WTC11 (cell line): Measurements from ENCODE around the gene NPDC1. TPM values are rescaled to one million over a fixed set of nuclear protein-coding genes. Genes with fewer than 3 reads are reported as not detected.
A peak's percentile ranks its signal among the peaks of the same experiment; 100 is the strongest.

Experiments
- ATAC-seq: fragments of 200-7000 bp; cut with Tn5 transposase; 2 replicates; pipeline ENCODE4 v1.10.0; 2021; ENCODE audit warnings: mild to moderate bottlenecking, moderate library complexity
- CTCF ChIA-PET: fragments of 300-600 bp; sonication (Branson Sonifier 250); formaldehyde crosslinking; loops from one replicate; lab custom pipeline; 2021; ENCODE audit warnings: antibody characterized with exemption; lab: Charles Lee
- POLR2A ChIA-PET: fragments of 350-600 bp; sonication (Branson Sonifier 250); formaldehyde crosslinking; loops from one replicate; lab custom pipeline; 2021; ENCODE audit warnings: antibody characterized with exemption; lab: Charles Lee
- DNase-seq: peaks from one replicate; pipeline ENCODE4 v3.0.0; 2021; ENCODE audit warnings: low spot score
- H3K27ac Mint-ChIP-seq: 2 replicates; pipeline ENCODE4 v1.8.0; 2021; ENCODE audit warnings: mixed read lengths
- H3K27me3 Mint-ChIP-seq: 2 replicates; pipeline ENCODE4 v1.8.0; 2021; ENCODE audit warnings: low read depth, mild to moderate bottlenecking, moderate library complexity, mixed read lengths
- H3K36me3 Mint-ChIP-seq: 2 replicates; pipeline ENCODE4 v1.8.0; 2021; ENCODE audit warnings: mixed read lengths
- H3K4me1 Mint-ChIP-seq: 2 replicates; pipeline ENCODE4 v1.8.0; 2022; ENCODE audit warnings: mixed read lengths
- H3K4me3 Mint-ChIP-seq: 2 replicates; pipeline ENCODE4 v1.8.0; 2021; ENCODE audit warnings: mild to moderate bottlenecking, moderate library complexity, mixed read lengths
- H3K9me3 Mint-ChIP-seq: 2 replicates; pipeline ENCODE4 v1.8.0; 2021; ENCODE audit warnings: mixed read lengths
- ETV6 ChIP-seq: sonication (generic); formaldehyde crosslinking; IDR thresholded peaks from 2 replicates; pipeline ENCODE4 v1.8.1; 2022; ENCODE audit warnings: mild to moderate bottlenecking, missing genetic modification reagents
- IRF2 ChIP-seq: sonication (generic); formaldehyde crosslinking; IDR thresholded peaks from 2 replicates; pipeline ENCODE4 v1.8.0; 2022; ENCODE audit warnings: low read depth, missing genetic modification reagents, borderline replicate concordance
- MYBL2 ChIP-seq: sonication (generic); formaldehyde crosslinking; IDR thresholded peaks from 2 replicates; pipeline ENCODE4 v1.8.1; 2023; ENCODE audit warnings: mild to moderate bottlenecking, moderate library complexity, missing genetic modification reagents
- NR2C2 ChIP-seq: sonication (generic); formaldehyde crosslinking; IDR thresholded peaks from 2 replicates; pipeline ENCODE4 v1.8.0; 2022; ENCODE audit warnings: mild to moderate bottlenecking, missing genetic modification reagents
- NR3C1 ChIP-seq: sonication (generic); formaldehyde crosslinking; conservative IDR thresholded peaks from 2 replicates; pipeline ENCODE4 v1.8.1; 2023; ENCODE audit warnings: low read depth, mild to moderate bottlenecking, missing genetic modification reagents
- TCF7 ChIP-seq: sonication (generic); formaldehyde crosslinking; IDR thresholded peaks from 2 replicates; pipeline ENCODE4 v1.8.0; 2022; ENCODE audit warnings: mild to moderate bottlenecking, low read depth, missing genetic modification reagents, moderate library complexity
- ZNF232 ChIP-seq: sonication (generic); formaldehyde crosslinking; IDR thresholded peaks from 2 replicates; pipeline ENCODE4 v1.8.0; 2022; ENCODE audit warnings: mild to moderate bottlenecking, missing genetic modification reagents
- ZNF423 ChIP-seq: fragments of 250-450 bp; sonication (Bioruptor Pico); IDR thresholded peaks from 2 replicates; pipeline ENCODE4 v2.1.2; 2022; ENCODE audit warnings: mild to moderate bottlenecking, moderate library complexity
- total RNA-seq: library from RNA; stranded (reverse); gene quantifications from 3 replicates; pipeline ENCODE4 v1.2.3, GENCODE V29; 2021
- TF ChIP-seq, protein P1 (sequence below): fragments of 250-450 bp; sonication (Bioruptor Pico); IDR thresholded peaks from 2 replicates; pipeline ENCODE4 v1.9.0; 2021; ENCODE audit warnings: mild to moderate bottlenecking
- TF ChIP-seq, protein P2 (sequence below): sonication (generic); formaldehyde crosslinking; IDR thresholded peaks from 2 replicates; pipeline ENCODE4 v1.8.1; 2023; ENCODE audit warnings: mild to moderate bottlenecking, missing genetic modification reagents, borderline replicate concordance
- TF ChIP-seq, protein P3 (sequence below): sonication (generic); formaldehyde crosslinking; IDR thresholded peaks from 2 replicates; pipeline ENCODE4 v1.8.1; 2022; ENCODE audit warnings: missing genetic modification reagents, borderline replicate concordance
- TF ChIP-seq, protein P4 (sequence below): sonication (generic); formaldehyde crosslinking; IDR thresholded peaks from 2 replicates; pipeline ENCODE4 v1.8.0; 2022; ENCODE audit warnings: mild to moderate bottlenecking, missing genetic modification reagents
- TF ChIP-seq, protein P5 (sequence below): fragments of 250-450 bp; sonication (Bioruptor Pico); IDR thresholded peaks from 2 replicates; pipeline ENCODE4 v1.9.0; 2021; ENCODE audit warnings: mild to moderate bottlenecking
- TF ChIP-seq, protein P6 (sequence below): sonication (generic); formaldehyde crosslinking; IDR thresholded peaks from 2 replicates; pipeline ENCODE4 v1.8.1; 2023; ENCODE audit warnings: mild to moderate bottlenecking, missing genetic modification reagents, moderate library complexity
- TF ChIP-seq, protein P7 (sequence below): sonication (generic); formaldehyde crosslinking; IDR thresholded peaks from 2 replicates; pipeline ENCODE4 v1.8.0; 2022; ENCODE audit warnings: missing genetic modification reagents
- TF ChIP-seq, protein P8 (sequence below): fragments of 200-600 bp; IDR thresholded peaks from 2 replicates; pipeline ENCODE4 v1.8.0; 2022; ENCODE audit warnings: antibody characterized with exemption

The NPDC1 gene
- total RNA-seq, 1 experiment from 2014 or later, result 64.3 TPM

DNA sequence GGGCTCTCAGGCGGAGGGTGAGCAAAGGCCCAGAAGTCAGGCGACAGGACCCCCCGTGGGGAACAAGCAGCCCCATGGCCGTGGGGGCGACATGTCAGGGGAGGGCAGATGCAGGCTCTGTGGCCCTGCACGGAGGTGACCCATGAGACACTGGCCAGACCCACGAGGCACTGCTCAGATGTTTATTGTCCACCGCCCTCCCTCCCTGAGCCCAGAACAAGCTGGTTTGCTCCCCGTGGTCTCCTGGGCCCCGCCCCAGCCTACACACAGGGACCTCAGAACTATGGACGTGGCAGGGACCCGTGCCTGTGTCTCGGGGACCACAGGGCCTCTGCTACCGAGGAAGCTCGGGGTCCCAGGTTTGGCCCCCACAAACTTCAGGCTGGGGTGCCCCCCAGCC, 16.0 kb downstream of the NPDC1 start:
- Mint-ChIP-seq H3K36me3 (no peaks in the 10 kb centered on the region), H3K27ac (no peak overlapping the region), H3K27me3 (peaks cover 17% of the 10 kb centered on the region), H3K4me1 (0 out of 2 replicates have a peak, but pooled peaks cover 2% of the 10 kb centered on the region), H3K4me3 (no peak overlapping the region), H3K9me3 (no peaks in the 10 kb centered on the region)
- ChIA-PET CTCF (interaction anchor here (0.6 to 4.1 kb wide), 91 partner anchors 9 to 429 kb away, joined by 3 to 58 read pairs (median 7); partner anchors contain the start of genes AJM1, CCDC183, CLIC3 and CYSRT1), POLR2A (no interaction called here)
- no peak for ATAC-seq
- TF ChIP-seq, protein P1, sequence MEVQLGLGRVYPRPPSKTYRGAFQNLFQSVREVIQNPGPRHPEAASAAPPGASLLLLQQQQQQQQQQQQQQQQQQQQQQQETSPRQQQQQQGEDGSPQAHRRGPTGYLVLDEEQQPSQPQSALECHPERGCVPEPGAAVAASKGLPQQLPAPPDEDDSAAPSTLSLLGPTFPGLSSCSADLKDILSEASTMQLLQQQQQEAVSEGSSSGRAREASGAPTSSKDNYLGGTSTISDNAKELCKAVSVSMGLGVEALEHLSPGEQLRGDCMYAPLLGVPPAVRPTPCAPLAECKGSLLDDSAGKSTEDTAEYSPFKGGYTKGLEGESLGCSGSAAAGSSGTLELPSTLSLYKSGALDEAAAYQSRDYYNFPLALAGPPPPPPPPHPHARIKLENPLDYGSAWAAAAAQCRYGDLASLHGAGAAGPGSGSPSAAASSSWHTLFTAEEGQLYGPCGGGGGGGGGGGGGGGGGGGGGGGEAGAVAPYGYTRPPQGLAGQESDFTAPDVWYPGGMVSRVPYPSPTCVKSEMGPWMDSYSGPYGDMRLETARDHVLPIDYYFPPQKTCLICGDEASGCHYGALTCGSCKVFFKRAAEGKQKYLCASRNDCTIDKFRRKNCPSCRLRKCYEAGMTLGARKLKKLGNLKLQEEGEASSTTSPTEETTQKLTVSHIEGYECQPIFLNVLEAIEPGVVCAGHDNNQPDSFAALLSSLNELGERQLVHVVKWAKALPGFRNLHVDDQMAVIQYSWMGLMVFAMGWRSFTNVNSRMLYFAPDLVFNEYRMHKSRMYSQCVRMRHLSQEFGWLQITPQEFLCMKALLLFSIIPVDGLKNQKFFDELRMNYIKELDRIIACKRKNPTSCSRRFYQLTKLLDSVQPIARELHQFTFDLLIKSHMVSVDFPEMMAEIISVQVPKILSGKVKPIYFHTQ (CRISPR knock-in tag), result no peak
- TF ChIP-seq, protein P2, sequence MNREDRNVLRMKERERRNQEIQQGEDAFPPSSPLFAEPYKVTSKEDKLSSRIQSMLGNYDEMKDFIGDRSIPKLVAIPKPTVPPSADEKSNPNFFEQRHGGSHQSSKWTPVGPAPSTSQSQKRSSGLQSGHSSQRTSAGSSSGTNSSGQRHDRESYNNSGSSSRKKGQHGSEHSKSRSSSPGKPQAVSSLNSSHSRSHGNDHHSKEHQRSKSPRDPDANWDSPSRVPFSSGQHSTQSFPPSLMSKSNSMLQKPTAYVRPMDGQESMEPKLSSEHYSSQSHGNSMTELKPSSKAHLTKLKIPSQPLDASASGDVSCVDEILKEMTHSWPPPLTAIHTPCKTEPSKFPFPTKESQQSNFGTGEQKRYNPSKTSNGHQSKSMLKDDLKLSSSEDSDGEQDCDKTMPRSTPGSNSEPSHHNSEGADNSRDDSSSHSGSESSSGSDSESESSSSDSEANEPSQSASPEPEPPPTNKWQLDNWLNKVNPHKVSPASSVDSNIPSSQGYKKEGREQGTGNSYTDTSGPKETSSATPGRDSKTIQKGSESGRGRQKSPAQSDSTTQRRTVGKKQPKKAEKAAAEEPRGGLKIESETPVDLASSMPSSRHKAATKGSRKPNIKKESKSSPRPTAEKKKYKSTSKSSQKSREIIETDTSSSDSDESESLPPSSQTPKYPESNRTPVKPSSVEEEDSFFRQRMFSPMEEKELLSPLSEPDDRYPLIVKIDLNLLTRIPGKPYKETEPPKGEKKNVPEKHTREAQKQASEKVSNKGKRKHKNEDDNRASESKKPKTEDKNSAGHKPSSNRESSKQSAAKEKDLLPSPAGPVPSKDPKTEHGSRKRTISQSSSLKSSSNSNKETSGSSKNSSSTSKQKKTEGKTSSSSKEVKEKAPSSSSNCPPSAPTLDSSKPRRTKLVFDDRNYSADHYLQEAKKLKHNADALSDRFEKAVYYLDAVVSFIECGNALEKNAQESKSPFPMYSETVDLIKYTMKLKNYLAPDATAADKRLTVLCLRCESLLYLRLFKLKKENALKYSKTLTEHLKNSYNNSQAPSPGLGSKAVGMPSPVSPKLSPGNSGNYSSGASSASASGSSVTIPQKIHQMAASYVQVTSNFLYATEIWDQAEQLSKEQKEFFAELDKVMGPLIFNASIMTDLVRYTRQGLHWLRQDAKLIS, result no peak
- TF ChIP-seq, protein P3, sequence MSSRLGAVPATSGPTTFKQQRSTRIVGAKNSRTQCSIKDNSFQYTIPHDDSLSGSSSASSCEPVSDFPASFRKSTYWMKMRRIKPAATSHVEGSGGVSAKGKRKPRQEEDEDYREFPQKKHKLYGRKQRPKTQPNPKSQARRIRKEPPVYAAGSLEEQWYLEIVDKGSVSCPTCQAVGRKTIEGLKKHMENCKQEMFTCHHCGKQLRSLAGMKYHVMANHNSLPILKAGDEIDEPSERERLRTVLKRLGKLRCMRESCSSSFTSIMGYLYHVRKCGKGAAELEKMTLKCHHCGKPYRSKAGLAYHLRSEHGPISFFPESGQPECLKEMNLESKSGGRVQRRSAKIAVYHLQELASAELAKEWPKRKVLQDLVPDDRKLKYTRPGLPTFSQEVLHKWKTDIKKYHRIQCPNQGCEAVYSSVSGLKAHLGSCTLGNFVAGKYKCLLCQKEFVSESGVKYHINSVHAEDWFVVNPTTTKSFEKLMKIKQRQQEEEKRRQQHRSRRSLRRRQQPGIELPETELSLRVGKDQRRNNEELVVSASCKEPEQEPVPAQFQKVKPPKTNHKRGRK, result no peak
- TF ChIP-seq MYBL2 (no peak), IRF2 (CRISPR knock-in tag) (no peak), ZNF232 (CRISPR knock-in tag) (no peak)
- TF ChIP-seq, protein P4, sequence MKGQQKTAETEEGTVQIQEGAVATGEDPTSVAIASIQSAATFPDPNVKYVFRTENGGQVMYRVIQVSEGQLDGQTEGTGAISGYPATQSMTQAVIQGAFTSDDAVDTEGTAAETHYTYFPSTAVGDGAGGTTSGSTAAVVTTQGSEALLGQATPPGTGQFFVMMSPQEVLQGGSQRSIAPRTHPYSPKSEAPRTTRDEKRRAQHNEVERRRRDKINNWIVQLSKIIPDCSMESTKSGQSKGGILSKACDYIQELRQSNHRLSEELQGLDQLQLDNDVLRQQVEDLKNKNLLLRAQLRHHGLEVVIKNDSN (CRISPR knock-in tag), result no peak
- TF ChIP-seq, protein P5, sequence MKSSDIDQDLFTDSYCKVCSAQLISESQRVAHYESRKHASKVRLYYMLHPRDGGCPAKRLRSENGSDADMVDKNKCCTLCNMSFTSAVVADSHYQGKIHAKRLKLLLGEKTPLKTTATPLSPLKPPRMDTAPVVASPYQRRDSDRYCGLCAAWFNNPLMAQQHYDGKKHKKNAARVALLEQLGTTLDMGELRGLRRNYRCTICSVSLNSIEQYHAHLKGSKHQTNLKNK (CRISPR knock-in tag), result no peak
- DNase-seq, result no peak

DNA sequence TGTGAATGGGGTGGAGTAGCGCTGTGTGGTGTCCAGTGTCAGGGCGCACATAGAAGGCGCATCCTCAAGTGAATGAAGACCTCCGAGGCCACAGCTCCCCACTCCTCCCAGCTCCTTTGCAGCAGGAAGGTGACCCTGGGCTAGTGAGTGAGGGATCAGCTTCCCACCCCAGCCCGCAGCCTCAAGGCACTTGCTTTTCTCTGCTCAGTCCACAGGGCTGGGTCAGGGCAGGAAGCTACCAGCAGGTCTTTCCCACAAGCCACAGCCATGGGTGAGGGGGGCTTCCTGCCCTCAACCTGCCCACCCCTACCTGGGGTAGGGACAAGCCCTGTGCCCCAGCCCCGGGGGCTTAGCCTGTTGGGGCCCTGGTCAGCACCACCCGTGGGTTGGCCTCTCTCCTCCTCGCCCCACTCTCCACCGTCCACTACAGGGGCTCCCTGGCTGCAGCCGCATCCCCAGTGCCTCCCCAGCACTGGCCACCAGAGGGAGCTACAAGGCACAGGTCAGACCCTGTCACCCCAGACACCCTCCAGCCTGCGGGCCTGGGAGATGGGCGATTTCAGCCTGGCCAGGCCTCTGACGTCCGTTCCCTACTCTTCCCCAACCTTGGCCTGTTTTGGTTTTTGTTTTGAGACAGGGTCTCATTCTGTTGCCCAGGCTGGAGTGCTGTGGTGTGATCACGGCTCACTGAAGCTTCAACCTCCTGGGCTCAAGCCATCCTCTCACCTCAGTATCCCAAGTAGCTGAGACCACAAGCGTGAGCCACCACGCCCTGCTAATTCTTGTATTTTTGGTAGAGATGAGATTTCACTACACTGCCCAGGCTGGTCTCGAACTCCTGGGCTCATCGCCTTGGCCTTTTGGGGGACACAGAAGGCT, 16.7 kb downstream of the NPDC1 start:
- H3K27me3 Mint-ChIP-seq, result peaks cover 17% of the 10 kb centered on the region
- ChIA-PET CTCF (interaction anchor here (0.6 to 4.1 kb wide), 98 partner anchors 9 to 430 kb away, joined by 3 to 58 read pairs (median 6); partner anchors contain the start of genes AJM1, CCDC183, CLIC3 and CYSRT1), POLR2A (interaction anchor here (1.6 kb wide), 1 partner anchor 194 kb away, joined by 3 read pairs; no protein-coding TSS in a partner anchor)
- peak overlapping the region; percentile 58 for H3K4me3 Mint-ChIP-seq
- H3K9me3 Mint-ChIP-seq, result no peaks in the 10 kb centered on the region
- H3K36me3 Mint-ChIP-seq, result no peaks in the 10 kb centered on the region
- DNase-seq, result peak; percentile 95
- ATAC-seq, result peak; percentile 74
- H3K27ac Mint-ChIP-seq, result no peak overlapping the region; the same call in 1 of the 2 replicates
- H3K4me1 Mint-ChIP-seq, result 0 out of 2 replicates have a peak, but pooled peaks cover 2% of the 10 kb centered on the region
- TF ChIP-seq NR3C1 (CRISPR knock-in tag) (no peak), ZNF423 (CRISPR knock-in tag) (no peak), NR2C2 (CRISPR knock-in tag) (no peak), TCF7 (no peak), MYBL2 (no peak), ETV6 (CRISPR knock-in tag) (no peak)
- TF ChIP-seq, protein P6, sequence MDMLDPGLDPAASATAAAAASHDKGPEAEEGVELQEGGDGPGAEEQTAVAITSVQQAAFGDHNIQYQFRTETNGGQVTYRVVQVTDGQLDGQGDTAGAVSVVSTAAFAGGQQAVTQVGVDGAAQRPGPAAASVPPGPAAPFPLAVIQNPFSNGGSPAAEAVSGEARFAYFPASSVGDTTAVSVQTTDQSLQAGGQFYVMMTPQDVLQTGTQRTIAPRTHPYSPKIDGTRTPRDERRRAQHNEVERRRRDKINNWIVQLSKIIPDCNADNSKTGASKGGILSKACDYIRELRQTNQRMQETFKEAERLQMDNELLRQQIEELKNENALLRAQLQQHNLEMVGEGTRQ (CRISPR knock-in tag), result no peak
- TF ChIP-seq, protein P7, sequence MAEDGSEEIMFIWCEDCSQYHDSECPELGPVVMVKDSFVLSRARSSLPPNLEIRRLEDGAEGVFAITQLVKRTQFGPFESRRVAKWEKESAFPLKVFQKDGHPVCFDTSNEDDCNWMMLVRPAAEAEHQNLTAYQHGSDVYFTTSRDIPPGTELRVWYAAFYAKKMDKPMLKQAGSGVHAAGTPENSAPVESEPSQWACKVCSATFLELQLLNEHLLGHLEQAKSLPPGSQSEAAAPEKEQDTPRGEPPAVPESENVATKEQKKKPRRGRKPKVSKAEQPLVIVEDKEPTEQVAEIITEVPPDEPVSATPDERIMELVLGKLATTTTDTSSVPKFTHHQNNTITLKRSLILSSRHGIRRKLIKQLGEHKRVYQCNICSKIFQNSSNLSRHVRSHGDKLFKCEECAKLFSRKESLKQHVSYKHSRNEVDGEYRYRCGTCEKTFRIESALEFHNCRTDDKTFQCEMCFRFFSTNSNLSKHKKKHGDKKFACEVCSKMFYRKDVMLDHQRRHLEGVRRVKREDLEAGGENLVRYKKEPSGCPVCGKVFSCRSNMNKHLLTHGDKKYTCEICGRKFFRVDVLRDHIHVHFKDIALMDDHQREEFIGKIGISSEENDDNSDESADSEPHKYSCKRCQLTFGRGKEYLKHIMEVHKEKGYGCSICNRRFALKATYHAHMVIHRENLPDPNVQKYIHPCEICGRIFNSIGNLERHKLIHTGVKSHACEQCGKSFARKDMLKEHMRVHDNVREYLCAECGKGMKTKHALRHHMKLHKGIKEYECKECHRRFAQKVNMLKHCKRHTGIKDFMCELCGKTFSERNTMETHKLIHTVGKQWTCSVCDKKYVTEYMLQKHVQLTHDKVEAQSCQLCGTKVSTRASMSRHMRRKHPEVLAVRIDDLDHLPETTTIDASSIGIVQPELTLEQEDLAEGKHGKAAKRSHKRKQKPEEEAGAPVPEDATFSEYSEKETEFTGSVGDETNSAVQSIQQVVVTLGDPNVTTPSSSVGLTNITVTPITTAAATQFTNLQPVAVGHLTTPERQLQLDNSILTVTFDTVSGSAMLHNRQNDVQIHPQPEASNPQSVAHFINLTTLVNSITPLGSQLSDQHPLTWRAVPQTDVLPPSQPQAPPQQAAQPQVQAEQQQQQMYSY (CRISPR knock-in tag), result 0 out of 2 replicates have a peak, but pooled peaks have one; percentile 5
- TF ChIP-seq, protein P8, sequence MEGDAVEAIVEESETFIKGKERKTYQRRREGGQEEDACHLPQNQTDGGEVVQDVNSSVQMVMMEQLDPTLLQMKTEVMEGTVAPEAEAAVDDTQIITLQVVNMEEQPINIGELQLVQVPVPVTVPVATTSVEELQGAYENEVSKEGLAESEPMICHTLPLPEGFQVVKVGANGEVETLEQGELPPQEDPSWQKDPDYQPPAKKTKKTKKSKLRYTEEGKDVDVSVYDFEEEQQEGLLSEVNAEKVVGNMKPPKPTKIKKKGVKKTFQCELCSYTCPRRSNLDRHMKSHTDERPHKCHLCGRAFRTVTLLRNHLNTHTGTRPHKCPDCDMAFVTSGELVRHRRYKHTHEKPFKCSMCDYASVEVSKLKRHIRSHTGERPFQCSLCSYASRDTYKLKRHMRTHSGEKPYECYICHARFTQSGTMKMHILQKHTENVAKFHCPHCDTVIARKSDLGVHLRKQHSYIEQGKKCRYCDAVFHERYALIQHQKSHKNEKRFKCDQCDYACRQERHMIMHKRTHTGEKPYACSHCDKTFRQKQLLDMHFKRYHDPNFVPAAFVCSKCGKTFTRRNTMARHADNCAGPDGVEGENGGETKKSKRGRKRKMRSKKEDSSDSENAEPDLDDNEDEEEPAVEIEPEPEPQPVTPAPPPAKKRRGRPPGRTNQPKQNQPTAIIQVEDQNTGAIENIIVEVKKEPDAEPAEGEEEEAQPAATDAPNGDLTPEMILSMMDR, result peak; percentile 84
